ENCODE results near the gene PLXNA2.

GRCh38 chr1:208007938-208008342 lies 236.2 kb downstream of the PLXNA2 start:
- TF ChIP-seq CTCF (IDR thresholded peaks at IDR 0.05) (no peak), POLR2A (IDR thresholded peaks at IDR 0.05) (no peak), POLR2AphosphoS5 (IDR thresholded peaks at IDR 0.05) (no peak)
